Body of pancreas (tissue), 4 donors: ENCODE results near the gene PTPN21.

Experiments used
- CTCF ChIP-seq, 7 experiments: fragments of 450-650 bp in 4 of 7; fragments of 200-600 bp in 3 of 7; sonication (generic) in 3 of 7; IDR thresholded peaks; one replicate each; pipeline ENCODE4 v1.5.1; 2016 to 2019; ENCODE audit warnings: antibody characterized with exemption in 7 of 7
- POLR2A ChIP-seq, 3 donors: fragments of 450-650 bp; IDR thresholded peaks; one replicate each; pipeline ENCODE4 v1.6.1; 2016; ENCODE audit warnings: antibody characterized with exemption in 3 of 3, mild to moderate bottlenecking in 2 of 3

DNA sequence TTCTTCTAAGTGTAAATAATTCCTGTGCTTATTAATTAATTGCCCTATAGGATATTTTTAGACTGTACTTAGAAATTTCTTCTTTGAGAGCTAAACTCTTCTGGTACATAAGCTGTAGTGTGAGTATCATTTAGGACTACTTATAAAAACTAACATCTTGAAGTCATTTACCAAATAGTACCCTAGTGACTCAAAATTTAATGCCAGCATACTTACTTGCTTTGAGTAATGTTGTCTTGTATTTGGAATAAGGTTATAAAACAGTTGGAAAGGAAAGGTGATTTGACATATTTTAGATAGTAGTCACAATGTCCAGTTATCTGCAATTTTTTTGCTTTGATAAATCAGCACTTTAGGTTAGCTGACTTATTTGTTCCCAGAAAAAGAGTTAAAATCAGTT lies 130.2 kb downstream of the PTPN21 start:
- TF ChIP-seq CTCF (IDR thresholded peaks at IDR 0.05), result no peak
- no peak for TF ChIP-seq POLR2A (IDR thresholded peaks at IDR 0.05)
